ENCODE measurements around the gene RRAGD.

Gene RRAGD

GRCh38 chr6:89346433-89346832 is 65.6 kb downstream of the RRAGD start:
- no peak for DNase-seq (ENCODE audit: low spot score)

- no peak for DNase-seq (ENCODE audit: low spot score)
These were observed 72.5 kb downstream of the RRAGD start for GRCh38 chr6:89339565-89339964.

- DNase-seq (ENCODE audit: low spot score) = no peak
These were observed 76.9 kb downstream of the RRAGD start for GRCh38 chr6:89335164-89335563.

DNA sequence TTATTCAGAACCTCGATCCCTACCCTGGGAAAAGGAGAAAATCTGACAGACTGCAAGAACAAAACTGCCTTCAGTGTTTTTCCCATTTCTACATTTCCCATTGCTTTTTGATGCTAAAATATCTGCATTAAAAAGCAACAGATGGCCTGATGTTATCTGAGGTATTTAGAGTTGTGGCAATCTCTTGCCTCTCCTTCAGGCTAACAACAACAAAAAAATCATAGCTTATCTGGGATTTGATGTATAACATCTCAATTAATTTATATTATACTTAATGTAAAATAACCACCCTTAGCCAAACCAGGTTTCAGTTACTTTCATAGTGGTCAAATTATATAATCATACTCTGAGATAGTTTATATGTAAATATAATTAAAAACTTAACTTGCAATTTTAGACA is 81.2 kb downstream of the RRAGD start:
- DNase-seq (ENCODE audit: low spot score) = no peak

- no peak for DNase-seq (ENCODE audit: low spot score)
These were observed 83.1 kb downstream of the RRAGD start for GRCh38 chr6:89328976-89329375.

DNA sequence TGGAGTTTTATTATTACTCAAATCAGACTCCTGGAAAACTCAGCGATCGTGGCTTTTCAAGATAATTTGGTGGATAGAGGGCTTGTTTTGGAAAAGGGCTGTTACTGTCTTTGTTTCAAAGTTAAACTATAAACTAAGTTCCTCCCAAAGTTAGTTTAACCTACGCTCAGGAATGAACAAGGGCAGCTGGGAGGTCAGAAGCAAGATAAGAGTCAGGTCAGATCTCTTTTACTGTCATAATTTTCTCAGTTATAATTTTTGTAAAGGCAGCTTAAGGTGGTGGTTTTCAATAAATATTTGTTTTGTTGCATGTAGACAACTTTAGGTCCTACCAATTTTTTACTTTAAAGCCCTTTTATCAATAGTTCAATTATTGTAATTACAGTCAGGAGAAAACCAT is 87.8 kb downstream of the RRAGD start:
- no peak for DNase-seq (ENCODE audit: low spot score)

GRCh38 chr6:89323511-89323971 is 88.5 kb downstream of the RRAGD start:
- no peak for DNase-seq (ENCODE audit: low spot score)

- no peak for DNase-seq (ENCODE audit: low spot score)
These were observed 90.7 kb downstream of the RRAGD start for GRCh38 chr6:89321131-89321970.

GRCh38 chr6:89320012-89320559 is 92.0 kb downstream of the RRAGD start:
- DNase-seq (ENCODE audit: low spot score) = no peak

DNA sequence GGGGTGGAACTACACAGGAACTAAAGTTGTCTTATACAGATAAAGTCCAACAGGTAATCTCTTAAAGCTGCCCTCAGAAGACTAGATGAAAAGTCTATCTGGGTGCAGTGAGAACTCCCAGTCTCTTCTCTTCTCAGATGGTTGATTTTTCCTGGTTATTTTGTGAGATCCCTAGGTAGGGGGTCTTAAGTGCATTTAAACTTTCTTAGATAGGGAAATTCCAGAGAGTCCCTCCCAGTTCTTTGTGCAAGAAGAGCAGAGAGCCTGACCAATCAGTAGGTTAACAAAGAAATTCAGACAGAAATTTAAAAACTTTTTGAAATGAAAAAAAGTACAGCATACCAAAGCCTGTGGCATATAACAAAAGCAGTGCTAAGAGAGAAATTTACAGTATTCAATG is 95.0 kb downstream of the RRAGD start:
- DNase-seq (ENCODE audit: low spot score) = no peak

- DNase-seq (ENCODE audit: low spot score) = no peak
These were observed 96.7 kb downstream of the RRAGD start, which contains the start of gene GABRR2 for GRCh38 chr6:89315249-89315885. Gene GABRR2, minus strand, starts transcription at chr6:89315299. Its CDS starts 134 bp downstream, at chr6:89315165.

DNA sequence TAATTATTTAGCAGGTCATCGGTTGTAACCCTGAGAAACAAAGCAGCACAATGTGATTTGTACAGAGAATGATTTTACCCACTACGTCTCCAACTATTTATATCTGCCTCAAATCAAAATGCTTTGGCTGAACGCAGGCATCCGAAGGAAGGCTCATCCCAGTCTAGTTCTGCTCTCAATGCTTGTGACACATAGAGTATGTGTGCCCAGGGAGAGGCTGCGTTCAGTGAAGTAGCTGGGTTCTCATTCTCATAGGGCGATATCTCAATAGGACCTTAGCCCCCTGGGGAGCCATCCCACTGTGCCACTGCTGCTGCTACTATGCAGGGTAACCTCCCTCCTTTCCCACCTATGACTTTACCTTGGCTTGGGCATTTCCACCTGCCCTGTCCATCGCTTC is 97.4 kb downstream of the RRAGD start:
- no peak for DNase-seq (ENCODE audit: low spot score)
